Kidney (tissue), 14 donors: ENCODE results near the gene SLC12A3. TPM values are rescaled to one million over a fixed set of nuclear protein-coding genes. Genes with fewer than 3 reads are reported as not detected.

Source experiments
- DNase-seq, 5 donors: peaks; one replicate each; pipeline ENCODE4 v3.0.0-alpha.2; 2013 to 2020
- FAIRE-seq: peaks from 2 replicates; lab custom pipeline; 2012; peaks lifted over from hg19 to GRCh38; lab: Jason Lieb, UNC
- H3K27ac ChIP-seq, 2 donors: one replicate each; pipeline ENCODE4 v1.7.0; 2013; ENCODE audit warnings: low read depth in 2 of 2, low read length in 2 of 2, inconsistent platforms in 1 of 2
- H3K27me3 ChIP-seq: one replicate; pipeline ENCODE4 v1.7.1; 2013; ENCODE audit warnings: low read length, inconsistent platforms; ENCODE audit not compliant: control insufficient read depth, insufficient read depth
- H3K36me3 ChIP-seq, 3 donors: one replicate each; pipeline versions ENCODE4 v1.7.0 to v1.7.1; 2013; ENCODE audit warnings: low read length in 3 of 3, control low read depth in 1 of 3, inconsistent platforms in 1 of 3; ENCODE audit not compliant: insufficient read depth in 3 of 3, control insufficient read depth in 2 of 3
- H3K4me1 ChIP-seq, 3 donors: one replicate each; pipeline versions ENCODE4 v1.7.0 to v1.7.1; 2013; ENCODE audit warnings: low read length in 3 of 3, inconsistent platforms in 1 of 3, low read depth in 1 of 3; ENCODE audit not compliant: control insufficient read depth in 2 of 3, insufficient read depth in 2 of 3
- H3K4me3 ChIP-seq, 3 donors: one replicate each; pipeline versions ENCODE4 v1.7.0 to v1.8.1; 2013; ENCODE audit warnings: low read length in 3 of 3, control low read depth in 1 of 3, inconsistent platforms in 1 of 3
- H3K9ac ChIP-seq, 3 donors: one replicate each; pipeline versions ENCODE4 v1.7.0 to v1.7.1; 2013; ENCODE audit warnings: low read length in 3 of 3, control low read depth in 1 of 3, inconsistent platforms in 1 of 3
- H3K9me3 ChIP-seq, 3 donors: one replicate each; pipeline versions ENCODE4 v1.7.0 to v1.7.1; 2013; ENCODE audit warnings: low read length in 3 of 3, control low read depth in 1 of 3, inconsistent platforms in 1 of 3; ENCODE audit not compliant: control insufficient read depth in 2 of 3, insufficient read depth in 1 of 3
- intact Hi-C: fragments of 100-400 bp; cut with DNase I; formaldehyde crosslinking; loops from one replicate; pipeline ENCODE4 v1.11.1; 2022
- polyA plus RNA-seq: library from polyadenylated mRNA; stranded (reverse); fragments of 350-450 nt; fragmentation: Illumina TruSeq; extraction: RNeasy Lipid Tissue Mini Kit (QIAGEN cat#74804); gene quantifications from one replicate; pipeline ENCODE4 v1.2.3, GENCODE V29; 2014; ENCODE audit warnings: low read depth, low replicate concordance; ENCODE audit not compliant: insufficient read depth
- total RNA-seq: library from RNA; stranded (reverse); fragmentation: NEBNext Ultra II Directional; extraction: Animal tissue kit (Norgen Biotek cat#: 25700); gene quantifications from one replicate; pipeline ENCODE4 v1.2.1, GENCODE V29; 2021
- TF ChIP-seq, protein P1 (sequence below): IDR thresholded peaks from 3 replicates; pipeline ENCODE4 v1.5.1; 2012; ENCODE audit warnings: mild to moderate bottlenecking, moderate library complexity, borderline replicate concordance; ENCODE audit not compliant: insufficient read depth; ENCODE audit errors: extremely low read depth
- donor health status: control.
- donor health status: control.
- donor health status: control.
- donor health status: control.
- donor health status: control.
- donor health status: DM: yes; HTN: yes; CAD: no.
- donor health status: Normal renal cell carcinoma (clear cell type).

SLC12A3 gene
- total and polyA plus RNA-seq, 2 donors from 2014 or later, result 5.4 to 277 TPM

GRCh38 chr16:56849690-56850680 is 15.0 kb upstream of the SLC12A3 start:
- peak overlapping the region; percentile 77 to 92 for H3K27ac ChIP-seq
- peaks cover 8 to 51% (median 41%) of the 10 kb centered on the region in 3 donors for H3K4me1 ChIP-seq

GRCh38 chr16:56851671-56852400 is 13.2 kb upstream of the SLC12A3 start:
- no peak overlapping the region for H3K4me3 ChIP-seq
- intact Hi-C loops, result no loop called here
- no peaks in the 10 kb centered on the region for H3K9me3 ChIP-seq
- TF ChIP-seq, protein P1, sequence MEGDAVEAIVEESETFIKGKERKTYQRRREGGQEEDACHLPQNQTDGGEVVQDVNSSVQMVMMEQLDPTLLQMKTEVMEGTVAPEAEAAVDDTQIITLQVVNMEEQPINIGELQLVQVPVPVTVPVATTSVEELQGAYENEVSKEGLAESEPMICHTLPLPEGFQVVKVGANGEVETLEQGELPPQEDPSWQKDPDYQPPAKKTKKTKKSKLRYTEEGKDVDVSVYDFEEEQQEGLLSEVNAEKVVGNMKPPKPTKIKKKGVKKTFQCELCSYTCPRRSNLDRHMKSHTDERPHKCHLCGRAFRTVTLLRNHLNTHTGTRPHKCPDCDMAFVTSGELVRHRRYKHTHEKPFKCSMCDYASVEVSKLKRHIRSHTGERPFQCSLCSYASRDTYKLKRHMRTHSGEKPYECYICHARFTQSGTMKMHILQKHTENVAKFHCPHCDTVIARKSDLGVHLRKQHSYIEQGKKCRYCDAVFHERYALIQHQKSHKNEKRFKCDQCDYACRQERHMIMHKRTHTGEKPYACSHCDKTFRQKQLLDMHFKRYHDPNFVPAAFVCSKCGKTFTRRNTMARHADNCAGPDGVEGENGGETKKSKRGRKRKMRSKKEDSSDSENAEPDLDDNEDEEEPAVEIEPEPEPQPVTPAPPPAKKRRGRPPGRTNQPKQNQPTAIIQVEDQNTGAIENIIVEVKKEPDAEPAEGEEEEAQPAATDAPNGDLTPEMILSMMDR, result peak; percentile 62
- FAIRE-seq (no peak), DNase-seq (peak in 2 of 5 donors; percentile 33 to 48)
- peak overlapping the region; percentile 19 to 54 for H3K27ac ChIP-seq
- peaks cover 8 to 55% (median 40%) of the 10 kb centered on the region in 3 donors for H3K4me1 ChIP-seq
- H3K27me3 ChIP-seq, result no peaks in the 10 kb centered on the region
- no peaks in the 10 kb centered on the region for H3K36me3 ChIP-seq
- H3K9ac ChIP-seq, result no peak overlapping the region

More at GRCh38 chr16:56849690-56850680, 15.0 kb upstream of the SLC12A3 start:
- TF ChIP-seq, protein P1, result no peak
- no peak for FAIRE-seq
- Histone ChIP-seq H3K36me3 (no peaks in the 10 kb centered on the region), H3K9ac (peak overlapping the region in 1 of 3 donors; percentile 49), H3K27me3 (no peaks in the 10 kb centered on the region), H3K9me3 (no peaks in the 10 kb centered on the region), H3K4me3 (peak overlapping the region in 1 of 3 donors; percentile 0)
- DNase-seq, result peak in 2 of 5 donors; percentile 41 to 74
- intact Hi-C loops, result no loop called here

DNA sequence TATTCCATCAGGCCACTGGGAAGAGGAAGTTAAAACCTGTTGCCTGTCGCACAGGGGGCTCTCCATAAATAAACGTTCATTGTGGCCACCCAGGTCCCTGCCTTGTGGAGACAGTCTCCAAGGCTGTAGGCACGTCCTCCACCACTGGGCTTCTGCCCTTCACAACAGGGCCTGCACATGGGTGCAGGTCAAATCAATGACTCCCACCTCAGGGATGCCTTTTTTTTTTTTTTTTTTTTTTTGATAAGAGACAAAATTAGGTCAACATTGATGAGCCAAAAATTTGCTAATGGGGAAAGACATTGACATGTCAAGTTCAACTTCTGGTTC is 12.6 kb upstream of the SLC12A3 start:
- H3K36me3 ChIP-seq, result no peaks in the 10 kb centered on the region
- H3K4me1 ChIP-seq, result peaks cover 8 to 50% (median 35%) of the 10 kb centered on the region in 3 donors
- no peak overlapping the region for H3K4me3 ChIP-seq
- TF ChIP-seq, protein P1, result no peak
- H3K9ac ChIP-seq, result no peak overlapping the region
- H3K27me3 ChIP-seq, result no peaks in the 10 kb centered on the region
- peak overlapping the region in 1 of 2 donors; percentile 54 for H3K27ac ChIP-seq
- FAIRE-seq, result no peak
- intact Hi-C loops, result no loop called here
- H3K9me3 ChIP-seq, result no peaks in the 10 kb centered on the region
- no peak for DNase-seq
